ENCODE measurements around the gene IRF2BPL.
A peak's percentile ranks its signal among the peaks of the same experiment; 100 is the strongest.

The IRF2BPL gene

DNA sequence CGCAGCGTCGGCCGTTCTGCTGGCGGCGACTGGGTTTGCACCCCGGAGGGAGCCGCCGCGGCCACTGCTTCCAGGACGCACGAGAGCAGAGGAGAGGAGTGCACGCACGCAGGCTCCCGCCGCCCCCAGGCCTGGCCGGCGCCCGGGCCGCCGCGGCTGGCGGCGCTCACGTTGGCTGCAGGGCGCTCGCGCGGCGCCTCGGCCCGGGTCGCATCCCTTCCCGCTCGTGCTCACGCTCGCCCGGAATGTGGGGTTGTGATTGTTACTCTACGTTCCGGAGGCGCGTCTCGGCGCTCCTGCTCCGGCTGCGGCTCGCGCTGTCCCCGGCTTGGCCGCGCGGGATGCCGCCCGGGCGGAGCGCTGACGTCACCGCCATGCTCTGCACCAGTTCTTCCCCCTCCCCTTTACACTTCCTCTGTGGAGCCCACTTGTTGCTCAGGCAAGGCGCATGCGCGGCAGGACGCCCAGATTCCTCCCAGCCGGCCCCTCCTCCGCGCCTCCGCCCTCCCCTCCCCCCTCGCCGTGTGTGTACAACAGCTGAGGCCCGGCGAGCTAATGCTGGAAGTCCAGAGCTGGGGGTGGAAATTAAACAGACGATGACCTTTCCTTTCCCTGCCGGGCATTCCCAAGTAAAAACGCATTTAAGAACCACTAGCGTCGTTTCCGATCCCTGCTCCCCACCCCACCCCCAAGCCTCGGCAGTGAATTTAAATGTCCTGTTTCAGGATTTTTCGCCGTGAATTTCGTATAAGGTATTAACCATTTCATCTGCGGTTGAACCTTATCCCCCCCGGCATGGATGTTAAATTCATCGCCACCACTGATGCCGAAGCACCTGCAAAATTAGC lies at the start of gene IRF2BPL:
Gene IRF2BPL, minus strand, starts transcription at position 325 of the 848 bp plus-strand sequence. CDS start 916 bp downstream, outside the sequence.
- DNase-seq (ENCODE audit: low read depth) = peak; percentile 89

DNA sequence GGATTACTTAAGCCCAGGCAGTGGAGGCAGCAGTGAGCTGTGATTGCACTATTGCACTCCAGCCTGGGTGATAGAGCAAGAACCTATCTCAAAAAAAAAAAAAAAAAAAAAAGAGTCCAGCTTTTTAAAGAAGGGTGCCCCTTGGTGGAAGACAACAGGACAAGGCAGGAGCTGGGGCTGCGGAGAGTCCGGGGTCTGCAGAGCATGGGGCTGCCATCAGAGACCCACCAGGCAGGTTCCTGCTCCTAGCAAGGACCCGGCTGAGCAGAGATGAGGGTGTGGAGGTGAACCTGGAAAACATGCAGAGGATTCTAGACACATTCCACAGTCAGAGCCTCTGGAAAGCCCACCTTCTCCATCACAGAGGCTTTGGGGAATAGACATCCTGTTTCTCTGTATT lies 48.5 kb upstream of the IRF2BPL start:
- no peak for DNase-seq (ENCODE audit: low read depth)

GRCh38 chr14:77076113-77076631 lies 47.7 kb upstream of the IRF2BPL start:
- DNase-seq (ENCODE audit: low read depth) = no peak

DNA sequence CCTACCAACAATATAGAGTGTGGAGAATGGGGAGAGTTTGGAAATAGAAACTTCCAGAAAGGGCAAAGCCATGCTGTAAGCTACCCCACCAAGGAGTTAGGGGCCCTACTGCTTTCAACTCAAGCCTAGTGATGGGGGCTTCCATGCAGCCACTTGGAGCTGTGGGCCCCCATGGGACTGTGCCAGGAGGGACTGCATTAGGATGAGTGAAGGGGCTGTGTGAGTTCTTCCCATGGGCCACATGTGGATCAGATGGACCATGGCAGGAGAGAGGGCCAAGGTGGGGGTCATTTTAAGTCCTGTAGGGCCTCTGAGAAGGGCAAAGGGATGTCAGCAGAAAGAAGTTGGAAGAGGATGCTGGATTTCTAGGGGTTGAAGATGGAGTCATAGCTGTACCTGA lies 46.5 kb upstream of the IRF2BPL start:
- DNase-seq (ENCODE audit: low read depth) = no peak

GRCh38 chr14:77071938-77072388 lies 43.5 kb upstream of the IRF2BPL start:
- DNase-seq (ENCODE audit: low read depth) = no peak

DNA sequence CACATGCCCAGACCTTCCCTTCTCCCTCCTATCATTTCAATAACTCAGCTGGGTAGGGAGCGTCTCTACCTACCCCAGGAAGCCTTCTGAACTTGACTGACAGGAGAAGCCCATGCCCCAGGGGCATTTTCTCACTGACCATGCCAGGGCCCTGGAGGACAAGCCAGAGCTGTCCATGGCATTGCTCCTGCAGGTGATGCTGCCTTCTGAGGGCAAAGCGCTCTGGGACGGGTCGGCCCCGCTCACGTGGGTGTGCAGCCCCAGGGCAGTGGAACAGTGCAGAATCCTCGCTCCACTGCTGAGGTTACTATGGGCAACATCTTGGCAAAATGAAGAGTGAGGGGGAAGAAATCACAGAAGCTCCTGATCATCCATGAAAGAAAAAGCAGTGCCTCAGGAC lies 41.0 kb upstream of the IRF2BPL start:
- DNase-seq (ENCODE audit: low read depth) = no peak

GRCh38 chr14:77068517-77069200 lies 40.2 kb upstream of the IRF2BPL start:
- no peak for DNase-seq (ENCODE audit: low read depth)

- peak; percentile 18 for DNase-seq (ENCODE audit: low read depth)
Observed at GRCh38 chr14:77067632-77068516, 39.4 kb upstream of the IRF2BPL start.

- no peak for DNase-seq (ENCODE audit: low read depth)
Observed at GRCh38 chr14:77066578-77067172, 38.2 kb upstream of the IRF2BPL start.

DNA sequence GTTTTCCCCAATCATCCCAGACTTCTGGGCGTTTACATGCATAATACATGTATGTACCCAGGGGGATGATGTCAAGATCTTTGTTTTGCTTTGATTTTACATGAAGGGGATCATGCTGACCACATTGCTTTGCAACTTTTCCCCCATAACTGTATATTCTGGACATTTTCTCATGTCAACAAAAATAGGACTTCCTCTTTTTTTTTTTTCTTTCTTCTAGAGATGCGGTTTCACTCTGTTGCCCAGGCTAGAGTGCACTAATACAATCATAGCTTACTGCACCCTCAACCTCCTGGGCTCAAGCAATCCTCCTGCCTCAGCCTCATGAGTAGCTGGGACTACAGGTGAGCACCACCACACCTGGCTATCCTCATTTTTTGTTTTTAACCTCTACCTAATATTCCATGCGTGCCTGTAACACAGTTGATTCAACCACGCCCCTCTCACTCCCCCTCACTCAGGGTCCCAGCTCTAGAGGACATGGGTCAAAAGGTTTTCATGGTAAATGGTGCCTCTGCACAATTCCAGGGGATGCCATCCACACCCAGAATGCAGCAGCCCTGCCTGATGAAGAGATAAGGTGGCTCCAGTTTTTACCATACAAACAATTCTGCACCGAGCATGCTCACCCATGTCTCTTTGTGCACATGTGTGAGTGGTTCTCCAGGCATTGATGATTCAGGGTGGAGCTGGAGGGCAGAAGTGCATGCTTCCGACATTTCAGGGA lies 37.5 kb upstream of the IRF2BPL start:
- no peak for DNase-seq (ENCODE audit: low read depth)

GRCh38 chr14:77064521-77065178 lies 36.1 kb upstream of the IRF2BPL start:
- DNase-seq (ENCODE audit: low read depth) = no peak

DNA sequence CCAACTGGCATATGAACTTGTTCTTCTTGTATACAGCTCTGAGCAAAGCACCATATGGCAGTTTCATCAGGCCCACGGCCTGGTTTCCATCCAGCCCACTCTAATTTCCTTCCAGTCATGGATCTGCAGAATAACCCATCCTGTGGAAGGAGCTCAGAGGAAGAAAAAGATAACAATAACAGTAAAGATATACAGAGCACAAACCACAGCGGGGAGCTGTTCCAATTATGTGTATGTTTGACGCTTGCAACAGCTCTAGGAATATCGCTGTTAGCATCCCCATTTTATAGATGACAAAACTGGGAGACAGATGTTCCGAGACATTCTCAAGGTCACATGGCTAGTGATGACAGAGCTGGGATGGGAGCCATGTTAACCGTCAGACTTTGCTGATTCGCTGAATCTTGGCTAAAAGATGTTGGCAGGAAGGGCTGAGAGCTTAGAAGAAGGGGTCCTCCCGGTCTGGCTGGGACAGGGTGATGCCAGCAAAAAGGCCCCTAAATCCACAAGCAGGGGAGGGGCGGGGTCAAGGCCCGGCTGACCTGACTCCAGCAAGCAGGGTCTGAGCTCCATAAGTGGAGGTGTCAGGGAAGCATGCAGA lies 35.2 kb upstream of the IRF2BPL start:
- no peak for DNase-seq (ENCODE audit: low read depth)

GRCh38 chr14:77062261-77062660 lies 33.8 kb upstream of the IRF2BPL start:
- no peak for DNase-seq (ENCODE audit: low read depth)

DNA sequence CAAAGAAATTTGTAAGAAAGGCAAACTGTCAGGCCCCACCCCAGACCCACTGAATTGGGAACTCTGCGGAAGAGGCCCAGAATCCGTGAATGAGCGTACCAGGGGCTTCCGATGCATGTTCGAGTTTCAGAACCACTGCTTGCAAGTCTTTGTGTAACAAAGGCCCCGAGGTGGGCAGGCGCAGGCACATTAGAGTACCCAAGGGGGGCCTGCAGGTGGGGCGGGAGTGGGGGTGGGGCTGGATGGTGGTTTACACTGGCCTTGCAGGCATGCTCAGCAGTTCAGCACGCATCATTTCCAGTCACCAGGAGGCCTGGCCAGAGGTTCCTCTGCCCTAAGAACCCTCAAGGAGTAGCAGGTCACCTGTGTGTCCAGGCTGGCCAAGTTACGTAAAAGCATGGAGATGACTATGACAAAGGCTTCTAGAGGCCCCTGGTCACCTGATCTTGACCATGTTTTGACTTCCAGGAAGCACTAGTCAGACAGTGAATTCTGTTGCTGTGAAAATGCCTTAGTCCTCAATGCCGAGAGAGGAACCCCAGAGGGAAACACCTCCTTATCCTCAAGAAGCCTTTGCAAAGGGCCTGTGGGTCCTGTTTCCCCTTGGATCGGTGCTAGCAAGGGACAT lies 33.2 kb upstream of the IRF2BPL start:
- DNase-seq (ENCODE audit: low read depth) = no peak

DNA sequence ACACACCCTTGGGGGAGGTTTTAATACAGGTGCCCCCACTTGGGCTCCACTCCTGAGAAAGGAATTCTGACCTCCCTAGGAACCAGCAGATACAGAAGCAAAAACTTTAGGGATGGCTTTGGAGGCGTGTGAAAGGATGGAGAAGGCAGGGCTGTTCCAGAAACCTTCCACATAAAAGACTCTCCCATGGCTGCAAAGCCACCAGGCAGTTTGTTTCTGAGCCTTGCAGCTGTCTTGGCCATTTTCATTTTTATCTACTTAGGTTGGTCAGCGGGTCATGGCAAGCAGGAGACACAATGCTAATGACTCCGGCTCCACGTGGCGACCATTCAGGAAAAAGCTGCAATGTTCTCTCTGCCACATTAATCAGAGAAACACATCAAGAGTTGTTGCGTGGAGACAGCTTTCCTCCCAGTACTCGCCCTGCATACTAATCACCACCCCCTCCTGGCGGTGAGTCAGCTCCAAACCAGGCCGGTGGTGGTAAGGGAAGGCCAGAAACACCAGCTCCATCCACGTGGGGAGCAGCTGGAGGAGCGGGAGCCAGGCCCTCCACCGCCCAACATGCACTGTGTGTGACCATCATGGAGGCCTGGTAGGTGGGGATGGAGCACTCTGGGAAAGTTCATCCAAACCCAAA lies 30.9 kb upstream of the IRF2BPL start:
- no peak for DNase-seq (ENCODE audit: low read depth)

DNA sequence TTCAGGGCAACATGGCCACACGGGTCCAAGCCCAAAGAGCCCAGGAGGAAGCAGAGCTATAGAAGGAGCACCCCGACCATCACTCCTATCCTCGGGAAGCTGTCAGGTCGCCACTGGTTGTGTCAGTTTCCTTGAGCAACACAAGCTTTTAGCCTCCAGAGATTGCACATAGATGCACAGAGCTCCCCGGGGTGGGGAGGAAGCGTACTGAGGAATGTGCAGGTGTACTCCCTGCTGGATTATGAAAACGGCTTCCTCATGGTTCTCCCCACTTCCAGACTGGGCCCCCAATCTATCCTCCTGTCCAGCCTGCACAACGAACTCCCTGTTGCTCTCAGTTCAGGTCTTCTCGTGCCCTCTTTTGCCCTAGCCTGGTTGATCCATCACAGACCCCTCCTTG lies 30.3 kb upstream of the IRF2BPL start:
- no peak for DNase-seq (ENCODE audit: low read depth)

DNA sequence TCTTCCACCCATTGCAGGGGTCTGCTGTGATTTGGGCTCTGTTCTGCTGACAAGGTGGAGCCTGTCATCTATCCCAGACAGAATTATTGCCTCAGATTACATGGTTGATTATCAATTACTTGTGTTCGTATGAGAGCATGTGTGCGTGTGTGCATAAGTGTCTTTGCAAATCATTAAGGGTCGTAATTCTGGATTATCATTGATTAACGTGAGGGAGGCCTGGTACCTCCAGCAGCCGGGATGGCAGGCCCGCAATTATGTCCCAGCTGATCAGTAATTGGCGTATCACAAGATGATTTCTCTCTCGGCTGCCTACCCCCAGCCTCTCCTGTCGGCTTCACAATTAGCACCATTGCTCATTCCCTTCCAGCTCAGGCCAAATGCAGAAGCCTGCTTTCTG lies 29.6 kb upstream of the IRF2BPL start:
- DNase-seq (ENCODE audit: low read depth) = no peak

DNA sequence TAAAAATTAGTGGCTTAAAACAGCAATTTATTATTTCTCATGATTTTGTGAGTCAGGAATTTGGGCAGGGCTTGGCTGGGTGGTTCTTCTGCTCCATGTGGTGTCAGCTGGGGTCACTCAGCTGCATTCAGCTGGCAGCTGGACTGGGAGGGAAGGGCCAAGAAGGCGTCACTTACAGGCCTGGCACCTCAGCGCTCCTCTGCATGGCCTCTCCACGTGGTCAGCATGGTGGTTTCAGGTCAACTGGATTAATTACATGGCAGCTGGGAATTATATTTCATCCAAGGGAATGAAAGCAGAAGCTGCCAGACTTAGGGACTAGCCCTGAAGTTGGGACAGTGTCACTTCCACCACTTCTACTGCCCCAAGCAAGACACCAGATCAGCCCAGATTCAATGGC lies 27.5 kb upstream of the IRF2BPL start:
- no peak for DNase-seq (ENCODE audit: low read depth)

GRCh38 chr14:77055306-77055705 lies 26.8 kb upstream of the IRF2BPL start:
- DNase-seq (ENCODE audit: low read depth) = no peak

All from stimulated activated CD8-positive, alpha-beta memory T cell treated with anti-CD3 and anti-CD28 coated beads, Interleukin-15, amount 100 ng/mL, for 1 hour (primary cell).